GM15510 (cell line): ENCODE results near the gene ALAS1.

ENCODE experiments used
- POLR2A ChIP-seq: IDR thresholded peaks from 3 replicates; pipeline ENCODE4 v1.6.1; 2011; ENCODE audit warnings: borderline replicate concordance; ENCODE audit not compliant: insufficient read length; ENCODE audit errors: extremely low read depth

ALAS1 gene

GRCh38 chr3:52204337-52205073, 6.5 kb downstream of the ALAS1 start:
- TF ChIP-seq POLR2A: no peak

GRCh38 chr3:52205727-52206372, 7.9 kb downstream of the ALAS1 start:
- no peak for TF ChIP-seq POLR2A

DNA sequence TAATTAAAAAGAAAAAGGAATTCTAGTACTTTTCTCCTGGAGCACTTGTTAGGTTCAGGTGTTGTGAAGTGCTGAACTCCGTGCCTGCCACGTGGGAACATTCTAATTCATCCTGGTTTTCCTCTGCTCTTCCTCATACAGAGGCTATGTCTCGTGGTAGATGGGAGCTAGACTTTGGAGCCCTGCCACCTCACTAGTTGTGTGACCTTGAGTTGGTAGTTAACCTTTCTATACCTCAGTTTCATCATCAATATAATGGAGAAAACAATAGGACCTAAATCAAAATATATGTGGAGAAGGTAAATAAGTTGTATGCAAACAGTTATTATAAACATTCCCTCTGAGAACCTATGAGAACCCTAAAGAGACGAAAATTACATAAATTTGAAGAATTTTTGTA, 10.6 kb downstream of the ALAS1 start:
- no peak for TF ChIP-seq POLR2A

- TF ChIP-seq POLR2A: no peak
These were observed 12.1 kb downstream of the ALAS1 start for GRCh38 chr3:52210037-52210436.

DNA sequence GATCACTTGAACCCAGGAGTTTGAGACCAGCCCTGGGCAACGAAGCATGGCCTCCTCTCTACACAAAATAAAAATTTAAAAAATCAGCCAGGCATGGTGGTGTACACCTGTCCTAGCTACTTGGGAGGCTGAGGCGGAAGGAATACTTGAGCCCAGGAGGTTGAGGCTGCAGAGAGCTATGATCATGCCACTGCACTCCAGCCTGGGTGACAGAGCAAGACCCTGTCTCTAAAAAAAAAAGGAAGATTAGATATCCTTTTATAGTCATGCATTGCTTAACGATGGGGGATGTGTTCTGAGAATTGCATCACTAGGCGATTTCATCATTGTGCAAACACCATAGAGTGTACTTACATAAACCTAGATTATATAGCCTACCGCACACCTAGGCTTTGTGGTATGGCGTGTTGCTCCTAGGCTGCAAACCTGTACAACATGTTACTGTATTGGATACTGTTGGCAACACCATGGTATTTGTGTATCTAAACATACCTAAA, 12.6 kb downstream of the ALAS1 start:
- TF ChIP-seq POLR2A: no peak

- no peak for TF ChIP-seq POLR2A
These were observed 13.4 kb downstream of the ALAS1 start for GRCh38 chr3:52211268-52211891.

- TF ChIP-seq POLR2A: no peak
These were observed 15.0 kb downstream of the ALAS1 start for GRCh38 chr3:52213005-52213404.

- TF ChIP-seq POLR2A: no peak
These were observed 15.9 kb downstream of the ALAS1 start for GRCh38 chr3:52213901-52214300.

DNA sequence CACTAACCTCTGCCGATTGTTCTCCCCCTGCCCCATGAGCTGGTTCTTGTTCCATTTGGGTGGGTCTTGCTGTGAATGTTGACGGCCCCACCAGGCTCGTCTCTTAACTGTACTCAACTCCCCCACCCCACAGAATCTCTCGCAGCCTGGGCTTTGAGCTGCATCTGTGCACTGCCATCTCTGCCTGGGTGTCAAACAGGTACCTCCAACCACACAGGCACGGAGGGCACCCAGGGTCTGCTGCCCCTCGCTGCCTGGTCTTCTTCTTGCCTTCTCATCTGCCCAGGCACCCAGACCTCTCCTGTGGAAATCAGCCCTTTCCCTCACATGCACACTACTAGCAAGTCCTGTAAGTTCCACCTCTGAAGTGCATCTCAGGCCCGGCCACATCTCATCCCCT, 17.4 kb downstream of the ALAS1 start:
- no peak for TF ChIP-seq POLR2A

DNA sequence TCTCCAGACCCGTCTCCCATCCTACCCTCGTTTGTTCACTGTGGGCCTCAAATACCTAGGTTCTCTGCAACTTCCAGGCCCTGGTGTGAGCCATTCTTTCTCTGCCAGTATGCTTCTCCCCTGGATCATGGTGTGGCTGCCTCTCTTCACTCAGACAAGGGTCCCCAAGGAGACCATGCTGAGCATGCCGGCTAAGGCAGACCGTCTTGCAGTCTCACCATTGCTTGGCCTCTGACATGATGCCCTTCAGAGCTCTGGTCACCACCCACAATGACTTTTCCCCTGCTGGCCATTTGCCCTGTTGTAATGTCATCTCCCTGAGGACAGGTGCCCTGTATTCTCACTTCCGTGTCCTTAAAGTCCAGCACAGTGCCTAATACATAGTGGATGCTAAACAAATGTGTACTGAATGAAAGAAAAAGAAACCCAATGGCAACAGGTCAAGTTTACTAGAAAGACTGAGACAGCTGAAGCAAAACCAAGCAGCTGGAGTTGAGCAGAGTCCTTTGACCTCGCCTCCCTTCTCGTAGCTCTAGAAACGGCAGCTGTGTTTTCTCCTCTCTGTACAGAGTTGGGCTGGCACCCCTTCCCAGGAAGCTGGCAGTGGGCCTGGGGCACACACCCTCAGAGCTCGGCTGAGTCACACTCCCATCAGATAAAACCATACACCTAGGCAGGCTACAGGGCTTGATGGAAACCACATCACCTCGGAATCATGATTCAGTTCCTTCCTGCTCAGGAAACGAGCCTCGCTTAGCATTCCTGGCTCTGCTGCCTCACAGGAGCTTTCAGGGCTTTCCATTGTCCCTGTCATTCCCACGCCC, 18.8 kb downstream of the ALAS1 start:
- no peak for TF ChIP-seq POLR2A

- no peak for TF ChIP-seq POLR2A
These were observed 19.4 kb downstream of the ALAS1 start for GRCh38 chr3:52217409-52217805.

GRCh38 chr3:52218026-52218425, 20.1 kb downstream of the ALAS1 start:
- no peak for TF ChIP-seq POLR2A

- TF ChIP-seq POLR2A: no peak
These were observed 20.5 kb downstream of the ALAS1 start for GRCh38 chr3:52218454-52218853.

GRCh38 chr3:52218937-52219650, 21.1 kb downstream of the ALAS1 start:
- no peak for TF ChIP-seq POLR2A
